ENCODE data around the gene PCDHGC5.

DNA sequence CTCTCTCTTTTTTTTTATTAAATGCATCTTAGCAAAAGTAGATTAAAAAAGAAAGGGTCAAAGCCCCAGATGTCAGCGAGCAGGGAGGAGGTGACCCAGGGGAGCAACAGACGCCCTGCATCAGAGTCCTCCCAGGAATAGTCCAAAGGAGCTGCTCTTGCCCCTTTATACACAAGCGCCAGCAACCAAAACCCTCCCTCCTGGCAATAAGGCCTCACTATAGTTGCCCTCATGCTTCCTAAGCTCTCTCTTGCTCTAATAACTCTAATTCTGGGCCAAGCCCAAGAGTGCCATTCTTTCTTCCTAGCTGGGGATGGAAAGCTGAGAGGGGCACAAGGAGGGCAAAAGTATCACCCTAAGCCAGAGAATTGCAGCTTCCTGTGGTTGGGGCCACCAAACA is 26.3 kb downstream of the PCDHGC5 start:
- TF ChIP-seq, protein P1, sequence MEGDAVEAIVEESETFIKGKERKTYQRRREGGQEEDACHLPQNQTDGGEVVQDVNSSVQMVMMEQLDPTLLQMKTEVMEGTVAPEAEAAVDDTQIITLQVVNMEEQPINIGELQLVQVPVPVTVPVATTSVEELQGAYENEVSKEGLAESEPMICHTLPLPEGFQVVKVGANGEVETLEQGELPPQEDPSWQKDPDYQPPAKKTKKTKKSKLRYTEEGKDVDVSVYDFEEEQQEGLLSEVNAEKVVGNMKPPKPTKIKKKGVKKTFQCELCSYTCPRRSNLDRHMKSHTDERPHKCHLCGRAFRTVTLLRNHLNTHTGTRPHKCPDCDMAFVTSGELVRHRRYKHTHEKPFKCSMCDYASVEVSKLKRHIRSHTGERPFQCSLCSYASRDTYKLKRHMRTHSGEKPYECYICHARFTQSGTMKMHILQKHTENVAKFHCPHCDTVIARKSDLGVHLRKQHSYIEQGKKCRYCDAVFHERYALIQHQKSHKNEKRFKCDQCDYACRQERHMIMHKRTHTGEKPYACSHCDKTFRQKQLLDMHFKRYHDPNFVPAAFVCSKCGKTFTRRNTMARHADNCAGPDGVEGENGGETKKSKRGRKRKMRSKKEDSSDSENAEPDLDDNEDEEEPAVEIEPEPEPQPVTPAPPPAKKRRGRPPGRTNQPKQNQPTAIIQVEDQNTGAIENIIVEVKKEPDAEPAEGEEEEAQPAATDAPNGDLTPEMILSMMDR (IDR thresholded peaks at IDR 0.05): no peak
- TF ChIP-seq EZH2 (IDR thresholded peaks at IDR 0.05; ENCODE audit: borderline replicate concordance, insufficient read depth, low read depth, low read length, poor library complexity, severe bottlenecking): no peak
